A549 (cell line): Measurements from ENCODE around the gene SH2D4B.

Experiments
- BHLHE40 ChIP-seq: IDR thresholded peaks from 2 replicates; pipeline ENCODE4 v1.6.1; 2012; ENCODE audit warnings: low read depth, low read length, inconsistent platforms
- EP300 ChIP-seq, 2 experiments: fragments of >200 bp; sonication (Bioruptor Twin); formaldehyde crosslinking; IDR thresholded peaks; 2 replicates in 1 of 2; 3 replicates in 1 of 2; pipeline ENCODE4 v1.6.1; 2016 to 2017
- ESRRA ChIP-seq: fragments of 150-350 bp; IDR thresholded peaks from 2 replicates; pipeline ENCODE4 v1.6.1; 2014; ENCODE audit warnings: mild to moderate bottlenecking, low read length, borderline replicate concordance
- FOSL2 ChIP-seq, 2 experiments: fragments of 450-650 bp in 1 of 2; fragments of >200 bp in 1 of 2; sonication (Bioruptor Twin) in 1 of 2; formaldehyde crosslinking; IDR thresholded peaks; 2 replicates each; pipeline versions ENCODE4 v1.5.0 to v1.6.1; 2016 to 2020; ENCODE audit warnings: mild to moderate bottlenecking in 1 of 2, moderate library complexity in 1 of 2
- JUNB ChIP-seq: fragments of >200 bp; sonication (Bioruptor Twin); formaldehyde crosslinking; IDR thresholded peaks from 2 replicates; pipeline ENCODE4 v1.6.1; 2016
- KDM5A ChIP-seq: fragments of 200-600 bp; sonication (generic); IDR thresholded peaks from 2 replicates; pipeline ENCODE4 v1.6.1; 2016; ENCODE audit warnings: antibody characterized with exemption, mild to moderate bottlenecking
- RNF2 ChIP-seq: fragments of 200-600 bp; sonication (generic); IDR thresholded peaks from 2 replicates; pipeline ENCODE4 v1.6.1; 2016; ENCODE audit warnings: low read depth, mild to moderate bottlenecking, antibody characterized with exemption, moderate library complexity, borderline replicate concordance
- TF ChIP-seq, protein P1 (sequence below): fragments of >200 bp; sonication (Bioruptor Twin); formaldehyde crosslinking; IDR thresholded peaks from 3 replicates; pipeline ENCODE4 v1.5.1; 2016

DNA sequence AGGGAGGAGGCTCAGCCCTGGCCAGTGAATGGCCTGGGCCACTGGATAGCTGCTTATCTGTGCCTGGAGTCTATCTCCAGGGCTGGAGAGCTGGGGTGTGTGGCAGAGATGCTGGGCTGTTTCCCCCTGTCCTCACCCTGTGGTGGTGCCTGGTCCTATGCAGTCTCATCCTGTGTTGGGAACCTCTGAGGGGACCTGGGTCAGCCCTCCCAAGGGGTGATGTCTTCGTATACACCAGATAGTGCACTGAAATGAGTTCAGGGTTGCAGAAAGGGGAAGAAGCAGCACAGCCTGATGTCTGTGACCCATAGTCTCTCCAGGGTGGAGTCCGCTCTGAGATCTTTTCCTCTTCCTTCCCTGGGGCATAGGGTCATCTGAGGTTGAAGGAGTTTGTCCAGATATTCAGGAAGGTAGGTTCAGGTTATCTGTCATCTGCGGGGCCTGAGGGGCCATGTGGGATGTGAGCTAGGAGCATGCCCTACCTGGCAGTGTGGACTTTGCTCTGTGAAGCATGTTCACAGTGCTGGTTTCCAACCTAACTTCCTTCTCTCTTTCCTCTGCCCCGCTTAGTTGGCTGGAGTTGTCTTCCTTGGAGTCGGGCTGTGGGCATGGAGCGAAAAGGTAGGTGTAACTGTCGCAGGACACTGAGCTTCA, 33.4 kb upstream of the SH2D4B start:
- TF ChIP-seq, protein P1, sequence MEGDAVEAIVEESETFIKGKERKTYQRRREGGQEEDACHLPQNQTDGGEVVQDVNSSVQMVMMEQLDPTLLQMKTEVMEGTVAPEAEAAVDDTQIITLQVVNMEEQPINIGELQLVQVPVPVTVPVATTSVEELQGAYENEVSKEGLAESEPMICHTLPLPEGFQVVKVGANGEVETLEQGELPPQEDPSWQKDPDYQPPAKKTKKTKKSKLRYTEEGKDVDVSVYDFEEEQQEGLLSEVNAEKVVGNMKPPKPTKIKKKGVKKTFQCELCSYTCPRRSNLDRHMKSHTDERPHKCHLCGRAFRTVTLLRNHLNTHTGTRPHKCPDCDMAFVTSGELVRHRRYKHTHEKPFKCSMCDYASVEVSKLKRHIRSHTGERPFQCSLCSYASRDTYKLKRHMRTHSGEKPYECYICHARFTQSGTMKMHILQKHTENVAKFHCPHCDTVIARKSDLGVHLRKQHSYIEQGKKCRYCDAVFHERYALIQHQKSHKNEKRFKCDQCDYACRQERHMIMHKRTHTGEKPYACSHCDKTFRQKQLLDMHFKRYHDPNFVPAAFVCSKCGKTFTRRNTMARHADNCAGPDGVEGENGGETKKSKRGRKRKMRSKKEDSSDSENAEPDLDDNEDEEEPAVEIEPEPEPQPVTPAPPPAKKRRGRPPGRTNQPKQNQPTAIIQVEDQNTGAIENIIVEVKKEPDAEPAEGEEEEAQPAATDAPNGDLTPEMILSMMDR = no peak
- TF ChIP-seq ESRRA = no peak
- TF ChIP-seq RNF2 = no peak
- TF ChIP-seq JUNB = no peak
- no peak for TF ChIP-seq KDM5A
- no peak for TF ChIP-seq EP300 (IDR thresholded peaks at IDR 0.05)
- no peak for TF ChIP-seq BHLHE40
- TF ChIP-seq FOSL2 (IDR thresholded peaks at IDR 0.05) = no peak
- TF ChIP-seq FOSL2 (CRISPR knock-in tag; IDR thresholded peaks at IDR 0.05) = no peak
